GM12878 (cell line): ENCODE measurements around the gene RPS26. TPM values are rescaled to one million over a fixed set of nuclear protein-coding genes. Genes with fewer than 3 reads are reported as not detected.

Source experiments
- ATAC-seq: fragments of 200-7000 bp; cut with Tn5 transposase; 3 replicates; pipeline ENCODE4 v1.9.1; 2020; ENCODE audit warnings: mild to moderate bottlenecking, moderate library complexity
- BruUV-seq: library from RNA; stranded (reverse); fragments of 400-500 nt; replicated peaks from 2 replicates; lab custom pipeline; 2021; lab: Mats Ljungman, UMichigan
- CTCF ChIA-PET: fragments of 300-600 bp; sonication (Branson Sonifier 250); formaldehyde crosslinking; extraction: SDS; loops from one replicate; lab custom pipeline; 2021; ENCODE audit warnings: inconsistent platforms; lab: Yijun Ruan, JAX
- POLR2A ChIA-PET: fragments of 350-600 bp; formaldehyde crosslinking; extraction: SDS; loops from one replicate; lab custom pipeline; 2021; ENCODE audit warnings: inconsistent platforms; lab: Charles Lee
- RAD21 ChIA-PET: fragments of 300-600 bp; sonication (Branson Sonifier 250); formaldehyde crosslinking; loops from one replicate; lab custom pipeline; 2023; ENCODE audit warnings: antibody characterized with exemption; ENCODE audit not compliant: unreplicated experiment; lab: Charles Lee
- SMC1A ChIA-PET: fragments of 300-600 bp; sonication (Branson Sonifier 250); formaldehyde crosslinking; loops from one replicate; lab custom pipeline; 2023; ENCODE audit not compliant: unreplicated experiment, uncharacterized antibody; lab: Charles Lee
- DNase-seq: peaks from one replicate; pipeline ENCODE4 v3.0.0-alpha.2; 2011; ENCODE audit warnings: low read depth, low spot score
- FAIRE-seq: peaks from 3 replicates; lab custom pipeline; 2011; peaks lifted over from hg19 to GRCh38; lab: Jason Lieb, UNC
- H2AFZ ChIP-seq: 2 replicates; pipeline ENCODE4 v1.6.0; 2011; ENCODE audit warnings: low read depth, low read length, control low read depth; ENCODE audit not compliant: control insufficient read depth
- H3K27ac ChIP-seq: 2 replicates; pipeline ENCODE4 v1.5.1; 2011; ENCODE audit warnings: control low read depth; ENCODE audit not compliant: control insufficient read depth, insufficient read depth
- H3K27me3 ChIP-seq, 2 experiments: replicated peaks in 1 of 2; 2 replicates each; pipeline versions ENCODE4 v1.6.0 to v1.6.1; 2011; ENCODE audit warnings: low read length in 1 of 2; ENCODE audit not compliant: control insufficient read depth in 2 of 2, insufficient read depth in 2 of 2
- H3K36me3 ChIP-seq, 2 experiments: 2 replicates each; pipeline ENCODE4 v1.5.1; 2011; ENCODE audit warnings: low read length in 1 of 2; ENCODE audit not compliant: control insufficient read depth in 2 of 2, insufficient read depth in 2 of 2
- H3K4me1 ChIP-seq: 2 replicates; pipeline ENCODE4 v1.6.1; 2011; ENCODE audit warnings: mild to moderate bottlenecking, low read length, moderate library complexity, mixed read lengths; ENCODE audit not compliant: control insufficient read depth, insufficient read depth
- H3K4me2 ChIP-seq: 2 replicates; pipeline ENCODE4 v1.6.0; 2011; ENCODE audit warnings: control low read depth; ENCODE audit not compliant: control insufficient read depth, insufficient read depth
- H3K4me3 ChIP-seq: fragments of 200-600 bp; sonication (generic); 2 replicates; pipeline ENCODE4 v1.5.1; 2016
- H3K79me2 ChIP-seq: 2 replicates; pipeline ENCODE4 v1.6.0; 2011; ENCODE audit warnings: low read length; ENCODE audit not compliant: control insufficient read depth, insufficient read depth
- H3K9ac ChIP-seq: 2 replicates; pipeline ENCODE4 v1.8.0; 2011; ENCODE audit warnings: low read length, control low read depth, mixed read lengths; ENCODE audit not compliant: control insufficient read depth, insufficient read depth
- H3K9me3 ChIP-seq: replicated peaks from 3 replicates; pipeline ENCODE4 v1.5.1; 2011; ENCODE audit warnings: mild to moderate bottlenecking, low read length; ENCODE audit not compliant: control insufficient read depth, insufficient read depth
- H4K20me1 ChIP-seq: 2 replicates; pipeline ENCODE4 v1.6.0; 2011; ENCODE audit not compliant: control insufficient read depth, insufficient read depth
- CBX3 ChIP-seq: fragments of 200-600 bp; sonication (generic); IDR thresholded peaks from 2 replicates; pipeline ENCODE4 v1.6.1; 2016; ENCODE audit warnings: low read depth, borderline replicate concordance
- HCFC1 ChIP-seq: fragments of 150-350 bp; IDR thresholded peaks from 2 replicates; pipeline ENCODE4 v1.6.1; 2014; ENCODE audit warnings: low read length
- RBBP5 ChIP-seq: fragments of 200-600 bp; sonication (generic); conservative IDR thresholded peaks from 2 replicates; pipeline ENCODE4 v1.6.1; 2016
- SPI1 ChIP-seq: IDR thresholded peaks from 2 replicates; pipeline ENCODE4 v1.6.1; 2011; ENCODE audit warnings: low read depth, mild to moderate bottlenecking, low read length, moderate library complexity, borderline replicate concordance; ENCODE audit not compliant: insufficient read depth
- TCF7 ChIP-seq: IDR thresholded peaks from 2 replicates; pipeline ENCODE4 v1.6.1; 2014; ENCODE audit warnings: antibody characterized with exemption, borderline replicate concordance
- WGBS: methylation state at CpG from one replicate; pipeline ENCODE4 v1.1.6; 2016; ENCODE audit warnings: low lambda C conversion rate; ENCODE audit not compliant: insufficient replicate concordance, insufficient coverage; ENCODE audit errors: missing lambda C conversion rate; 5-methylcytosine and 5-hydroxymethylcytosine counted together
- in situ Hi-C: fragments of 300-500 bp; cut with MboI; formaldehyde crosslinking; loops from 9 replicates; pipeline ENCODE4 v1.14.3; 2018; ENCODE audit warnings: mixed read lengths
- intact Hi-C: fragments of 100-400 bp; cut with micrococcal nuclease; formaldehyde crosslinking; loops from one replicate; pipeline ENCODE4 v1.14.2; 2022; ENCODE audit not compliant: unreplicated experiment
- polyA plus RNA-seq, 11 experiments: library from polyadenylated mRNA; depleted of rRNA in 4 of 11; unstranded in 6 of 11; stranded (reverse) in 5 of 11; fragments of >200 nt; fragmentation: Nextera tagmentation in 4 of 11; fragmentation: Illumina TruSeq in 1 of 11; extraction: Ambion mirVana in 4 of 11; extraction: Trizol in 1 of 11; gene quantifications; 1 replicate in 1 of 11; 2 replicates in 10 of 11; pipeline versions ENCODE4 v1.2.1 to v1.2.3, GENCODE V29; 2011 to 2016; ENCODE audit warnings: inconsistent platforms in 2 of 11, missing spikeins in 2 of 11, low read depth in 1 of 11
- total RNA-seq, 4 experiments: library from RNA; depleted of rRNA in 3 of 4; stranded (reverse); fragments of >200 nt in 3 of 4; fragmentation: Illumina TruSeq in 1 of 4; extraction: Trizol in 1 of 4; gene quantifications; 2 replicates each; pipeline versions ENCODE4 v1.2.1 to v1.2.3, GENCODE V29; 2013 to 2021
- TF ChIP-seq, protein P1 (sequence below): fragments of 450-650 bp; IDR thresholded peaks from 2 replicates; pipeline ENCODE4 v1.6.1; 2018; ENCODE audit warnings: mild to moderate bottlenecking, low read depth, moderate library complexity; ENCODE audit not compliant: partially characterized antibody

Gene RPS26
- total and polyA plus RNA-seq, 10 of the 15 experiments (the other 5 are each of a cell fraction or from before 2014, with no cell fraction given): 75.5 to 3,147 (median 881) TPM

DNA sequence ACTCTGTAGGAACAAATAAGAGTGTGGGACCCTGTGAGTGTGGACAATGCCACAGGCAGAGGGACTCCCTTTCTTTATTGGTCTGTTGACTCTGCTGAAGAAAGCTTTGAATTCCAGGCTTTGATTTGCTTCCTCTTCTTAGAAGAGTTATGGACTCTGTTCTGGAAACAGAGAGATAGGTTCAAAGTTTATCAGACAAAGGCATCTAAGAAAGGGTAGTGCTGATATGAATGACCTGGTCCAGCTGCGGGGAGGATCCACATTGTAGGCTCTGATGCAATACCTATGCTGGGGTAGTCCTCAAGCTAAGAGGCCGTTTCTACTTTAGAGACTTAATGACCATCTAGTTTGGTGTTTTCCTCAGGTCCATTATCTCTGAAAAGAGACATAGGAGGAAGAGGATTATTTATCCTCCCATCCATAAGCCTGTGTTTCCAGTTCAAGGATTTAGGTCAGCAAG lies 31.6 kb upstream of the RPS26 start:
- TF ChIP-seq, protein P1, sequence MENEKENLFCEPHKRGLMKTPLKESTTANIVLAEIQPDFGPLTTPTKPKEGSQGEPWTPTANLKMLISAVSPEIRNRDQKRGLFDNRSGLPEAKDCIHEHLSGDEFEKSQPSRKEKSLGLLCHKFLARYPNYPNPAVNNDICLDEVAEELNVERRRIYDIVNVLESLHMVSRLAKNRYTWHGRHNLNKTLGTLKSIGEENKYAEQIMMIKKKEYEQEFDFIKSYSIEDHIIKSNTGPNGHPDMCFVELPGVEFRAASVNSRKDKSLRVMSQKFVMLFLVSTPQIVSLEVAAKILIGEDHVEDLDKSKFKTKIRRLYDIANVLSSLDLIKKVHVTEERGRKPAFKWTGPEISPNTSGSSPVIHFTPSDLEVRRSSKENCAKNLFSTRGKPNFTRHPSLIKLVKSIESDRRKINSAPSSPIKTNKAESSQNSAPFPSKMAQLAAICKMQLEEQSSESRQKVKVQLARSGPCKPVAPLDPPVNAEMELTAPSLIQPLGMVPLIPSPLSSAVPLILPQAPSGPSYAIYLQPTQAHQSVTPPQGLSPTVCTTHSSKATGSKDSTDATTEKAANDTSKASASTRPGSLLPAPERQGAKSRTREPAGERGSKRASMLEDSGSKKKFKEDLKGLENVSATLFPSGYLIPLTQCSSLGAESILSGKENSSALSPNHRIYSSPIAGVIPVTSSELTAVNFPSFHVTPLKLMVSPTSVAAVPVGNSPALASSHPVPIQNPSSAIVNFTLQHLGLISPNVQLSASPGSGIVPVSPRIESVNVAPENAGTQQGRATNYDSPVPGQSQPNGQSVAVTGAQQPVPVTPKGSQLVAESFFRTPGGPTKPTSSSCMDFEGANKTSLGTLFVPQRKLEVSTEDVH: no peak
- TF ChIP-seq HCFC1 (no peak), TCF7 (no peak), CBX3 (no peak), RBBP5 (no peak), SPI1 (no peak)
- TF ChIP-seq, all 136 proteins: peak for 0
- DNase-seq (no peak), ATAC-seq (no peak), FAIRE-seq (no peak)
- CTCF ChIA-PET: interaction anchor here (1.1 to 2.4 kb wide), 4 partner anchors 13 to 272 kb away, joined by 3 to 15 read pairs (median 8); partner anchors contain the start of gene SUOX
- BruUV-seq: TSS peak; percentile 69
- no peak overlapping the region for H2AFZ ChIP-seq
- SMC1A ChIA-PET: interaction anchor here (0.6 to 2.0 kb wide), 7 partner anchors 13 to 272 kb away, joined by 3 to 6 read pairs (median 4); partner anchors contain the start of gene SUOX
- in situ Hi-C loops (no loop called here), intact Hi-C loops (no loop called here)
- no peak overlapping the region for H3K4me2 ChIP-seq
- no peaks in the 10 kb centered on the region for H3K9me3 ChIP-seq
- no peaks in the 10 kb centered on the region for H3K27me3 ChIP-seq
- POLR2A ChIA-PET: interaction anchor here (0.7 to 1.6 kb wide), 3 partner anchors 12 to 85 kb away, joined by 3 to 6 read pairs (median 3); partner anchors contain the start of gene SUOX
- H4K20me1 ChIP-seq: no peaks in the 10 kb centered on the region
- no peaks in the 10 kb centered on the region for H3K4me1 ChIP-seq
- H3K27ac ChIP-seq: no peak overlapping the region
- H3K79me2 ChIP-seq: no peaks in the 10 kb centered on the region
- H3K36me3 ChIP-seq: no peaks in the 10 kb centered on the region
- 52% methylated on average over 2 of the region's 2 CpGs for WGBS
- no peak overlapping the region for H3K9ac ChIP-seq
- RAD21 ChIA-PET: interaction anchor here (1.2 to 1.6 kb wide), 2 partner anchors 13 to 19 kb away, joined by 4 to 8 read pairs; partner anchors contain the start of gene SUOX
- no peak overlapping the region for H3K4me3 ChIP-seq
